Esophagus squamous epithelium (tissue), 5 donors: Measurements from ENCODE around the gene CDK6. TPM values are rescaled to one million over a fixed set of nuclear protein-coding genes. Genes with fewer than 3 reads are reported as not detected.

ENCODE experiments used
- DNase-seq: peaks from one replicate; lab custom pipeline; 2025; lab: John Stamatoyannopoulos, UW
- H3K27ac ChIP-seq, 4 donors: fragments of 200-600 bp; sonication (generic); one replicate each; pipeline ENCODE4 v1.5.1; 2016 to 2019; ENCODE audit warnings: mild to moderate bottlenecking in 1 of 4
- H3K27me3 ChIP-seq, 4 donors: fragments of 200-600 bp; sonication (generic); 1 replicate in 3 of 4; 2 replicates in 1 of 4; pipeline versions ENCODE4 v1.5.1 to v1.6.0; 2017 to 2021; ENCODE audit warnings: antibody characterized with exemption in 1 of 4
- H3K36me3 ChIP-seq, 3 donors: fragments of 200-600 bp; sonication (generic); one replicate each; pipeline ENCODE4 v1.5.1; 2016 to 2019
- H3K4me1 ChIP-seq, 3 donors: fragments of 200-600 bp; sonication (generic); one replicate each; pipeline ENCODE4 v1.5.1; 2017 to 2019
- H3K4me3 ChIP-seq, 4 donors: fragments of 200-600 bp; sonication (generic); 1 replicate in 3 of 4; 2 replicates in 1 of 4; pipeline ENCODE4 v1.5.1; 2016 to 2019; ENCODE audit warnings: mild to moderate bottlenecking in 2 of 4, moderate library complexity in 1 of 4
- H3K9me3 ChIP-seq, 3 donors: fragments of 200-600 bp; sonication (generic); one replicate each; pipeline ENCODE4 v1.5.1; 2016 to 2019
- CTCF ChIP-seq, 6 experiments: fragments of 450-650 bp in 4 of 6; fragments of 200-600 bp in 2 of 6; sonication (generic) in 2 of 6; IDR thresholded peaks; one replicate each; pipeline ENCODE4 v1.5.1; 2016 to 2019; ENCODE audit warnings: antibody characterized with exemption in 6 of 6, mild to moderate bottlenecking in 4 of 6, moderate library complexity in 4 of 6
- POLR2A ChIP-seq, 4 donors: fragments of 450-650 bp; IDR thresholded peaks; one replicate each; pipeline ENCODE4 v1.6.1; 2017; ENCODE audit warnings: antibody characterized with exemption in 4 of 4, mild to moderate bottlenecking in 4 of 4, moderate library complexity in 3 of 4
- WGBS, 2 donors: methylation state at CpG; one replicate each; pipeline ENCODE4 v1.1.5; 2018; 5-methylcytosine and 5-hydroxymethylcytosine counted together
- intact Hi-C: fragments of 100-400 bp; cut with DNase I; formaldehyde crosslinking; loops from one replicate; pipeline ENCODE4 v1.15.0; 2022
- total RNA-seq, 4 donors: library from RNA; depleted of rRNA; stranded (reverse); fragments of >200 nt; gene quantifications; one replicate each; pipeline ENCODE4 v1.1.0, GENCODE V29; 2016
- donor health status: DM: yes; HTN: yes; CAD: no.

CDK6 gene
- total RNA-seq, 4 donors from 2014 or later: 15.6 to 59.2 (median 32.4) TPM

GRCh38 chr7:92695308-92696261 is 140.8 kb downstream of the CDK6 start:
- intact Hi-C loops: no loop called here
- Histone ChIP-seq H3K9me3 (no peaks in the 10 kb centered on the region), H3K4me3 (peak overlapping the region; percentile 28 to 63 (median 51)), H3K27ac (peak overlapping the region; percentile 47 to 80 (median 70)), H3K27me3 (no peaks in the 10 kb centered on the region), H3K36me3 (no peaks in the 10 kb centered on the region), H3K4me1 (peaks cover 0 to 40% (median 3%) of the 10 kb centered on the region in 3 donors)
- TF ChIP-seq CTCF (IDR thresholded peaks at IDR 0.05): no peak
- TF ChIP-seq POLR2A (IDR thresholded peaks at IDR 0.05): no peak
- WGBS, 2 donors: 17 to 25% methylated on average over 12 to 14 of the region's 15 CpGs
- no peak for DNase-seq

- no peak overlapping the region for H3K27ac ChIP-seq
- peaks cover 0 to 40% (median 3%) of the 10 kb centered on the region in 3 donors for H3K4me1 ChIP-seq
- H3K27me3 ChIP-seq: no peaks in the 10 kb centered on the region
- TF ChIP-seq POLR2A (IDR thresholded peaks at IDR 0.05): no peak
- TF ChIP-seq CTCF (IDR thresholded peaks at IDR 0.05): no peak
- no peak overlapping the region for H3K4me3 ChIP-seq
- H3K9me3 ChIP-seq: no peaks in the 10 kb centered on the region
- H3K36me3 ChIP-seq: no peaks in the 10 kb centered on the region
- no peak for DNase-seq
- intact Hi-C loops: loop anchor here (5.0 kb wide), 1 partner anchor 138 kb away; no protein-coding TSS in a partner anchor
These were observed 142.2 kb downstream of the CDK6 start for GRCh38 chr7:92694211-92694610.

- whole genome bisulfite sequencing, 2 donors: 83 to 94% methylated on average over 1 of the region's 1 CpG
- no peak for DNase-seq
- intact Hi-C loops: loop anchor here (5.0 kb wide), 1 partner anchor 139 kb away; no protein-coding TSS in a partner anchor
These were observed 142.9 kb downstream of the CDK6 start for GRCh38 chr7:92693519-92693918.

GRCh38 chr7:92691578-92691977 is 144.8 kb downstream of the CDK6 start:
- Histone ChIP-seq H3K27me3 (no peaks in the 10 kb centered on the region), H3K27ac (no peak overlapping the region), H3K36me3 (no peaks in the 10 kb centered on the region), H3K9me3 (no peaks in the 10 kb centered on the region), H3K4me3 (no peak overlapping the region), H3K4me1 (peaks cover 0 to 15% (median 3%) of the 10 kb centered on the region in 3 donors)
- intact Hi-C loops: loop anchor here (5.0 kb wide), 1 partner anchor 141 kb away; no protein-coding TSS in a partner anchor
- WGBS, 2 donors: 24 to 25% methylated on average over 2 of the region's 2 CpGs
- no peak for DNase-seq
- TF ChIP-seq CTCF (IDR thresholded peaks at IDR 0.05) (peak in 5 of 6 experiments; percentile 50 to 76 (median 55)), POLR2A (IDR thresholded peaks at IDR 0.05) (no peak)

More at GRCh38 chr7:92693519-92693918, 142.9 kb downstream of the CDK6 start:
- no peak overlapping the region for H3K27ac ChIP-seq
- no peaks in the 10 kb centered on the region for H3K9me3 ChIP-seq
- H3K27me3 ChIP-seq: no peaks in the 10 kb centered on the region
- H3K4me1 ChIP-seq: peaks cover 0 to 34% (median 3%) of the 10 kb centered on the region in 3 donors
- H3K36me3 ChIP-seq: no peaks in the 10 kb centered on the region
- no peak overlapping the region for H3K4me3 ChIP-seq
- TF ChIP-seq CTCF (IDR thresholded peaks at IDR 0.05) (no peak), POLR2A (IDR thresholded peaks at IDR 0.05) (no peak)
